ENCODE results near the gene ACTA2. TPM values are rescaled to one million over a fixed set of nuclear protein-coding genes. Genes with fewer than 3 reads are reported as not detected.

ACTA2 gene
- polyA plus RNA-seq, 1 of the 3 experiments (the other 2 are of a cell fraction), result 130 TPM

GRCh38 chr10:88954458-88955083 lies 2.0 kb upstream of the ACTA2 start:
- Histone ChIP-seq H3K4me3 (ENCODE audit: low read depth in 2 of 2, low read length in 1 of 2) (no peak overlapping the region), H3K4me1 (ENCODE audit: control insufficient read depth in 1 of 2, insufficient read depth in 2 of 2, low read depth in 1 of 2, low read length in 1 of 2) (peaks cover 35 to 37% of the 10 kb centered on the region in 2 experiments; a peak in 3 of 4 replicates), H3F3A (replicated peaks; ENCODE audit: insufficient read depth) (peaks cover 37% of the 10 kb centered on the region), H4K20me1 (ENCODE audit: insufficient read depth) (no peaks in the 10 kb centered on the region), H3K27me3 (ENCODE audit: insufficient read depth) (no peaks in the 10 kb centered on the region), H2AFZ (ENCODE audit: low read depth) (no peak overlapping the region), H3K9ac (no peak overlapping the region), H3K9me3 (no peaks in the 10 kb centered on the region), H3K27ac (ENCODE audit: low read depth in 2 of 2, low read length in 1 of 2) (no peak overlapping the region; a peak in 1 of 4 replicates), H3K79me2 (ENCODE audit: insufficient read depth) (peaks cover 10% of the 10 kb centered on the region; the same call in 1 of the 2 replicates), H3K36me3 (replicated peaks in 1 of 2; ENCODE audit: control insufficient read depth in 1 of 2, insufficient read depth in 2 of 2, low read length in 1 of 2) (no peaks in the 10 kb centered on the region), H3K4me2 (no peak overlapping the region), H3K9me2 (no peaks in the 10 kb centered on the region)
- WGBS (ENCODE audit: low lambda C conversion rate), result 90% methylated on average over 4 of the region's 4 CpGs
- DNase-seq, result no peak
- ChIA-PET CTCF (interaction anchor here (0.6 to 1.8 kb wide), 3 partner anchors 10 to 36 kb away, joined by 3 to 4 read pairs (median 3); partner anchors contain the start of gene FAS), POLR2A (no interaction called here)
- TF ChIP-seq MEF2A (IDR thresholded peaks at IDR 0.05; ENCODE audit: borderline replicate concordance, low read depth) (no peak), RAD21 (IDR thresholded peaks at IDR 0.05; ENCODE audit: low read length) (no peak), REST (IDR thresholded peaks at IDR 0.05; ENCODE audit: low read depth, low read length) (no peak), ELF1 (IDR thresholded peaks at IDR 0.05) (no peak), JUND (IDR thresholded peaks at IDR 0.05) (no peak)

- POLR2A ChIA-PET, result no interaction called here
- TF ChIP-seq EZH2phosphoT487 (IDR thresholded peaks at IDR 0.05; ENCODE audit: borderline replicate concordance, low read depth) (no peak), RFX5 (IDR thresholded peaks at IDR 0.05; ENCODE audit: low read length) (no peak), POLR2AphosphoS5 (IDR thresholded peaks at IDR 0.05; ENCODE audit: low read depth, low read length) (no peak), RCOR1 (IDR thresholded peaks at IDR 0.05; ENCODE audit: low read length) (no peak), MAX (IDR thresholded peaks at IDR 0.05; ENCODE audit: low read depth) (no peak), EP300 (IDR thresholded peaks at IDR 0.05; ENCODE audit: borderline replicate concordance in 1 of 2, low read depth in 1 of 2, low read length in 1 of 2) (no peak), RXRA (IDR thresholded peaks at IDR 0.05; ENCODE audit: borderline replicate concordance, low read depth) (no peak), NRF1 (IDR thresholded peaks at IDR 0.05; ENCODE audit: low read depth, low read length) (no peak), JUND (IDR thresholded peaks at IDR 0.05) (no peak), YY1 (IDR thresholded peaks at IDR 0.05; ENCODE audit: low read depth) (no peak), SIN3A (IDR thresholded peaks at IDR 0.05; ENCODE audit: borderline replicate concordance, low read depth, low read length) (no peak), TCF12 (IDR thresholded peaks at IDR 0.05) (no peak), IRF3 (IDR thresholded peaks at IDR 0.05; ENCODE audit: low read depth, low read length) (no peak), FOSL2 (IDR thresholded peaks at IDR 0.05; ENCODE audit: borderline replicate concordance, low read depth) (no peak), PBX3 (IDR thresholded peaks at IDR 0.05) (no peak), SMC3 (IDR thresholded peaks at IDR 0.05; ENCODE audit: low read depth, low read length) (no peak), TAF1 (IDR thresholded peaks at IDR 0.05; ENCODE audit: borderline replicate concordance, low read depth, low read length) (no peak)
These were observed 1.1 kb upstream of the ACTA2 start for GRCh38 chr10:88953662-88954061.

More at GRCh38 chr10:88953662-88954061, 1.1 kb upstream of the ACTA2 start:
- 93% methylated on average over 5 of the region's 5 CpGs for WGBS (ENCODE audit: low lambda C conversion rate)
- peaks cover 37 to 42% of the 10 kb centered on the region in 2 experiments; a peak in 3 of 4 replicates for H3K4me1 ChIP-seq (ENCODE audit: control insufficient read depth in 1 of 2, insufficient read depth in 2 of 2, low read depth in 1 of 2, low read length in 1 of 2)
- no peak for DNase-seq
- H4K20me1 ChIP-seq (ENCODE audit: insufficient read depth), result no peaks in the 10 kb centered on the region
- H3F3A ChIP-seq (replicated peaks; ENCODE audit: insufficient read depth), result peaks cover 37% of the 10 kb centered on the region
- no peaks in the 10 kb centered on the region for H3K27me3 ChIP-seq (ENCODE audit: insufficient read depth)
- H3K27ac ChIP-seq (ENCODE audit: low read depth in 2 of 2, low read length in 1 of 2), result peak overlapping the region in 1 of 2 experiments; percentile 84; a peak in 2 of 4 replicates
- CTCF ChIA-PET, result interaction anchor here (0.8 to 1.3 kb wide), 3 partner anchors 14 to 259 kb away, joined by 3 read pairs; partner anchors contain the start of gene FAS
- H3K79me2 ChIP-seq (ENCODE audit: insufficient read depth), result peaks cover 19% of the 10 kb centered on the region; the same call in 1 of the 2 replicates
- no peak overlapping the region for H3K4me3 ChIP-seq (ENCODE audit: low read depth in 2 of 2, low read length in 1 of 2)
- no peaks in the 10 kb centered on the region for H3K9me3 ChIP-seq
- H2AFZ ChIP-seq (ENCODE audit: low read depth), result no peak overlapping the region
- no peaks in the 10 kb centered on the region for H3K36me3 ChIP-seq (replicated peaks in 1 of 2; ENCODE audit: control insufficient read depth in 1 of 2, insufficient read depth in 2 of 2, low read length in 1 of 2)
- no peaks in the 10 kb centered on the region for H3K9me2 ChIP-seq
- no peak overlapping the region for H3K4me2 ChIP-seq
- H3K9ac ChIP-seq, result no peak overlapping the region

Measured in SK-N-SH (cell line).